Islet precursor cell (in vitro differentiated cells): ENCODE results near the gene C7.

Experiments used
- DNase-seq: peaks from one replicate; pipeline ENCODE4 v3.0.0-alpha.2; 2018

C7 gene

DNA sequence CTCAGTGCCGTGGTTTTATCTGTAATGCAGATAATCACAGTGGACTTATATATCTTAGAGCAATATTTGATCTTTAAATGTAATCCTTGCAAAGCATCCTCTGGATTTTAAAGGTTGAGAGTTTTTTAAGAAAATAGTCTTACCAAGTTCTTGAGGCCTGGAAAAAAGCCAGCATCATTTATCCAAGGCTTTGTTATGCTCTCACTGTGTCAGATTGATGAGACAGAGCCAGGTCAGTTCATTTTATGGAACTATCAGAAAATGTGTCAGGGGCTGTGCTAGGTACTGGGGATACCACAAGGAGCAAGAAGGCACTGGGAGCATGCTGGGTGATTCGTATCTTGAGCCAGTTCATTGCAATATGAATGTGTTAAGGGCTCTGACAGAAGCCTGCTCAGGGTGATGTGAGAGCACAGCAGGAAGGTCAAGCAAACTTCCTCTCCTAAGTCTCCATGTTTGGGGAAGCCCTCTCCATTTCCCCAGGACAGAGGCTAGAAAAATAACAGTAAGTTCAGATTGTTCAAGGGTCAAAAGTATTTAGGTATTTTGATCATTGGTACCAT lies 19.7 kb downstream of the C7 start:
- no peak for DNase-seq

DNA sequence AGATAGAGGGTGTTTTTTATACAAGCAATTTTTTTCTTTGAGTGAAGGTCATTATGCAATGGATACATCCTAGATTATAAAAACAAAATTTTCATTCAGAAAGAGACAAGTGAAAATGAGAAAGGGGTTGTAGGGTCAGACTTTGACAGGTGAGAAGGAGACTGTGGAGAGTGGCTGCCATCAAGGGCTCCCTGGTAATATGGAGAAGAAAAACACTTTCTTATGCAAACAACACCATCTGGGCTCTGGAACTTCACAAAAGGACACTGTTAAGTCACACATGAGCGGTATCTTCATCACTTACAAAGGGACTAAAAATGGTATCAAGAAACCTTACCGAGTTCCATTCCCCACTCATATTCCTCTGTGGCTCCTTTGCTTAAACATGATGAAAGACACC lies 23.5 kb downstream of the C7 start:
- no peak for DNase-seq

DNA sequence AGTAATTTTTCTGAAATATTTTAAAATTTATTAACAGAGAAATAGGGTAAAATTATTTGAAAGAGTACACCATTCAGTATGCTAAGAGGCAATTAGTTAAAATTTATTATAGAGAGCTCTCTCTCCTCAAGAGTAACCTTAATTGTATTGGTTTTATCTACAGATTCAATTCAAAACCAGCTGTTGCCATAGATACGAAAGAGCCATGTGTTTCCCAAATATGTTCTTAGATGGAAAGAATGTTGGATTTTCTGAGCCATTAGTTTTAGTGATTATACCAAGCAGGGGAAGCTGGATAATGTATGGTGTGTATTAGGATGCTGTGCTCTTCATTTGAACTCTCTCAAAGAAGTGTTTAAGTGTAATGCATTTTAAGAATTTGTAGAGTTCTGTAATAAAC lies 27.8 kb downstream of the C7 start:
- DNase-seq: no peak

DNA sequence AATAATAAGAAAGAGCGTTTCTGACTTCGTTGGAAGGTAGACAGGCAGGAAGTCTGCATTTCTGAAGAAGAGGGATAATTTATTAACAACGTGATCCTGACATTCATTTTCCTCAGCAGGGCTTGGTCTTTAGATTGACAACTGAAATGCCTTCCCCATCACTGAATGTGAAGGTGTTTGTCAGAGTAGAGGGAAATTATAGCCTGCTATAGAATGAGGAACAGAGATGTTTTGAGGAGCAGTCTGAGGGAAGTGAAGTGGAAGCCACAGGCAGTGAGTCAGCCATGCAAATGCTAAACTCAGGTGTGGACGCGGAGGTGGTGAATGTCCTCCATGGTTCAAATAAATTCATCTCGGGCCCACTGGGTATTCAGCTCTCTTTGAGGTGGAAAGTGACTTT lies 30.5 kb downstream of the C7 start:
- no peak for DNase-seq

DNA sequence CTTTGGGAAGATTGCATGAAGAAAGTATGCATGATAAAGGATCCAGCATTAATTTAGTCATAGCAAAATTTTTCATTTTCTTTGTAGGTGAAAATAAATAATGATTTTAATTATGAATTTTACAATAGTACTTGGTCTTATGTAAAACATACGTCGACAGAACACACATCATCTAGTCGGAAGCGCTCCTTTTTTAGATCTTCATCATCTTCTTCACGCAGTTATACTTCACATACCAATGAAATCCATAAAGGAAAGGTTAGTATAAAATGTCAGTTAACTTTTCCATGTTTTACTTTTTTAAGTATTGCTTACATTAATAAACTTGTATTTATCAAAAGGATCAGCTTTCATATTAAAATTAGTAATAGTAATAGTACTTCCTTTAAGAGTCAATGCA lies 35.8 kb downstream of the C7 start:
- DNase-seq: no peak

DNA sequence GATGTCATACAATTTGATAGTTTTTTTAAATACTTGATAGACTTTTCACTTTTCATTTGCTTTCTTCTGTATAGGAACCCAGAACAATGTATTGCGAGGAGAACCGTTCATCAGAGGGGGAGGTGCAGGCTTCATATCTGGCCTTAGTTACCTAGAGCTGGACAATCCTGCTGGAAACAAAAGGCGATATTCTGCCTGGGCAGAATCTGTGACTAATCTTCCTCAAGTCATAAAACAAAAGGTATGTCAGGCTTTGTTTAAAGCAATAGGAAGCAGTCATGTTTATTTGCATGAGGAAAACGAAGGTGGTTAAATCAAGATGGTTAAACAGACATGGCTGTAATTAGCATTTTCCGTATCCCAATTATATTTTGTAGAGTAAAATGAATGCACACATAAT lies 46.0 kb downstream of the C7 start:
- no peak for DNase-seq

DNA sequence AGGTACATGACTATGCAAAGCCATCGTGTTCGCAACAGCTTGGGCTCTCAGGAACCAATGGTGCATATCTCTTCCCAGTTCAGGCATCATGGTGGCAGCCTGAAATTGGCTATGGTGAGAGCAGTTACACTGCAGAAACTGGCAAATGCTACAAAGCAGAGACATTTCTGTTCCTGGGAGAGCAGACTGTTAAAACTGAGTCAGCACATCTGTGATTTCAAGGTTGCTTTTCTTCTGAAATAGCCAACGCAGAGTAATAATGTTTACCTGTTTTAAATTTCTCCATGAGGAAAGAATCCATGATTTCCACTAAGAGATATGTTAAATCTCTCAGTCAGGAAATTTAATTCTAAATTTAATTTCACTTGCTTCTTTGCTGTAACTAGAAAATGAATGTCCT lies 47.8 kb downstream of the C7 start:
- no peak for DNase-seq

DNA sequence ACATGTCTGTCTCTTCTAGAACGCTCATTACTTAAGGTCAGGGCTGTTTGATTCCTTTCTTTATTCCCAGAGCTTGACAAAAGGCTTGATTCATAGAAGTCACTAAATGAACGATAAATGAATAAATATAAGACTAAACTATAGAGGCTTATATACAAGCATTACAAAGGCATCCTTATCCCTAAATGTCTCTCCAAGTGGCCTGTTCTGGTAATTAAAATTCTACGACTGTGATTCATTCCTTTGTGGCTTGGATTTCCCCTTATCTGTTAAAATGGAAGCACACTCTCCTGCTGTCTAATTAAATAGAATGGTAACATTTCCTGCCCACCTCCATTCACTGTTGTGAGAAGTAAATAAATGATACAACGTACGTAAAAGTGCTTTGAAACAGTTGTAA lies 49.5 kb downstream of the C7 start:
- no peak for DNase-seq

DNA sequence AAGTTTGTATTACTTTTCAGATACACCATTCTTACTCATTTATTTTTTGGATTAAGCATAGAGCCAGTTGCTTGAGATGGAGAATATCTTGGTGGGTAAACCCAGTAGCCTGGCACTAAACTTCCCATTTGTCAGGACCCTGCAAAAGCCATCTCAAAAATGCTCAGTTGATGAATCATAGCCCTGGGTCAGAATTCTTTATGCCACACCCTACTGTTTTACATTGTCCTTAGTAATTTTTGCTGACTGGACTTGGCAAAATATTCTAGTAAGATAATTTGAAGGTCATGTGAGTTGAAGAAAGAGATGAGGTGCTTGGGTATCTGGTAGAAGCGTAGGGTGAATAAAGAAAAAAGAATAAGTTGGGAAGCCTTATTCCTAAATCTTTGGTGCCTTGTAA lies 50.7 kb downstream of the C7 start:
- DNase-seq: no peak

DNA sequence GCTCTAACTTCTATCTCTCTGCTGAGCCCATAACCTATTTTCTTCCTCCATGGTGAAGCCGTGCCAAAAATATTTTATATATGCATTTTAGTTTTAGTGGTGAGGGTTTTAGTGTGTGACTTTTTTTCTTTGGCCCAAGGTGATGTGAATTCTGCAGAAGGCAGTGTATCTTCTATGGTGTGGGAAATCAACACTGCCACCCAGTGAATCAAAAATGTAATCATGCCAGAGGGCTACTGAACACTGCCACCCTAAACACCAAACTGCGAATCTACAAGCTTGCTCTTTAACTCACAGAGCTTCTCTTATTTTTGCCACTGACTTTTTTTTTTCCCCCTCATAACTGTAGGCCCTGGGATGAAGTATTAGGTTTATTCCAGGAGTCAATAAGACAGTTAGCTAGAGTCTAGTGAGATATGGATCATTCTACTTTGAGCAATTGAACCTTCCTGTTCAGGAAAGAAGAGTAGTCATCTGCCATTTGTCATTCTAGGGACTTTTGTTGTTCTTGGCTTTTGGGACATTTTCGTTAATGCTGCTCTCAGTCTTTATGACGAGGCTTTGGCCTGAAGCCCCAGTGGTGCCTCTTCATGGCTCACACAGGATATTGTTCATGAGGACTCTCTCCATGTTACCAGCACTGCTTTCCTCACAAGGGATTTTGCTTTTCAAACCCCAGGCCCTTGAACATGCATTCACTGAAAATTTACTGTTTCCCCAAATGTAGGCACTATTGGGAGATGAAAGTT lies 53.1 kb downstream of the C7 start:
- DNase-seq: no peak

DNA sequence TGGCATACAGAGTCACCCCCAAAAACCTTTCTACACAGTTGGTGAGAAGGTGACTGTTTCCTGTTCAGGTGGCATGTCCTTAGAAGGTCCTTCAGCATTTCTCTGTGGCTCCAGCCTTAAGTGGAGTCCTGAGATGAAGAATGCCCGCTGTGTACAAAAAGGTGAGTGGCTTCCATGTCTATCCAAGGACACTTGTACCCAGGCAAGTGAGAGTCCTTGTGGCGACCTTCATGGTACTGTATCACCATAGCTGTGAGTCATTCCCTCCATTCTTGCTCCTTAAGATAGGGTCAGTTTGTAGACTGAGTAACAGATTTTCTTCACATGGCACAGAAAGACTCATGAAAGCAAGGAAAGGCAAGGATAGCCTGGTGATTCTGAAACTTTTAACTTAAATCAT lies 63.1 kb downstream of the C7 start:
- DNase-seq: no peak

DNA sequence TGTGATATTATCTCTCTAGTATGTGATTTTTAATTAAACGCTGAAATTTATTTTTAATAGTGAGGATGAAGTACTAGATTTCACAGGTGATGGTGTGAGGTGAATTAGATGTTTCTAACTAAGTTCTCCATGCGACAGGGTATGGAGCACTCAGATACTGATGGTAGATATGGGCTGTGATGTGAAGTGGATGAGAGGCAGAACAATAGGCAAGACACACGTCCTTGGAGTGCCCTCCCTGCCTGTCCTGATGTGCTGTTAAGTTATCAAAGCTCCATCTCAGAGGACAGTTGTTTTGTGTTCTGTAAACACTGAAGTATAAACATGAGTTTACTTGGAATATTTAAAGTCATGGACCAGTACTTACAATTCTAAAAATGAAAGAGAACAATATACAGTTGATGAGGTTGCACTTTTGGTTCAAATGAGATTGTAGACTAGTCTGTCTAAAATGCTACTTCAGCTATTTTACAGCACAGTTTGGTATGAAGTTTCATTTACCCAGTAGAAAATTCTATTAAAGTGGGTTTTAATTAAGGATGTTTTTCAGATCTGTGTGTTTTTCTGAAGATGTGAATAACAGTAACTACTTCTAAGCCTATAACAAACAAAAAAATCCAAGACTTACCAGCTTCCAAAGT lies 64.2 kb downstream of the C7 start:
- no peak for DNase-seq

DNA sequence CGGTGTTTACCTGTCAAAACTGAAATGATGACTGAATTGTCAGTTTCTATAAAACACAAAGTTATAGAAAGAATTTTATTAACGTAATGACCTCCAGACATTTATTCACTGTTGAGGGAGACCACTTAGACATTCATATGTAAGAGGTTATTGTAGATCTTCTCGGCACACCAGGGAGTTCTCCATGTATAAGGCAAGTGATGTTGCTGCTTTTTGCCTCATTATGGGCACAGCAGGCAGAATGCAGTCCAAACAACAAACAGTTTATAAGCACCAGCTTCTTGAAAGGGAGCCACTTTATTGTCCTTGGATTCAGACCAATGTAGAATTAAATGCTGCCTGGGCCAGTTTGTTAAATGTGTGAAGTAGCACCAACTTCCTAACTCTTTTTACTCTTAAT lies 66.7 kb downstream of the C7 start:
- DNase-seq: no peak

DNA sequence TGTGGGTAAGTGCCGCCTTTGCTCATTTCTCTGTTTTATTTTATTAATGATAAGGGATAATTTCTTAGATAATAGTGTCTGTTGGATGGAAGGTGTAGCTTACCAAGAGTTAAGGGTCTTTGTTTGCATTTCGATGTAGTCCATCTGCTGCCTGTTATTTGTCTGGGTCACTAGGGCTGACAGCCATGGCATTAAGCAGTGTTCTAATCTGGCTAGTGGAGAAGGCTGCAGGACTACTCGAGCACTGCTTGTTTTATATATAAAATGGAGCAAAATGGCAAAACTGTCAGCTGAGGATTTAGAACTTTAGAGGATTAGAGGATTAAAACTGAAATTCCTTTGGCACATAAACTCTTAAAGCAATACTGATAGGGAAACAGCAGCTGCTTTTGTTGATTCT lies 67.5 kb downstream of the C7 start:
- no peak for DNase-seq

DNA sequence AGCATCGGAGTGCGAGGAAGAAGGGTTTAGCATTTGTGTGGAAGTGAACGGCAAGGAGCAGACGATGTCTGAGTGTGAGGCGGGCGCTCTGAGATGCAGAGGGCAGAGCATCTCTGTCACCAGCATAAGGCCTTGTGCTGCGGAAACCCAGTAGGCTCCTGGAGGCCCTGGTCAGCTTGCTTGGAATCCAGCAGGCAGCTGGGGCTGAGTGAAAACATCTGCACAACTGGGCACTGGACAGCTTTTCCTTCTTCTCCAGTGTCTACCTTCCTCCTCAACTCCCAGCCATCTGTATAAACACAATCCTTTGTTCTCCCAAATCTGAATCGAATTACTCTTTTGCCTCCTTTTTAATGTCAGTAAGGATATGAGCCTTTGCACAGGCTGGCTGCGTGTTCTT lies 72.1 kb downstream of the C7 start:
- DNase-seq: no peak

DNA sequence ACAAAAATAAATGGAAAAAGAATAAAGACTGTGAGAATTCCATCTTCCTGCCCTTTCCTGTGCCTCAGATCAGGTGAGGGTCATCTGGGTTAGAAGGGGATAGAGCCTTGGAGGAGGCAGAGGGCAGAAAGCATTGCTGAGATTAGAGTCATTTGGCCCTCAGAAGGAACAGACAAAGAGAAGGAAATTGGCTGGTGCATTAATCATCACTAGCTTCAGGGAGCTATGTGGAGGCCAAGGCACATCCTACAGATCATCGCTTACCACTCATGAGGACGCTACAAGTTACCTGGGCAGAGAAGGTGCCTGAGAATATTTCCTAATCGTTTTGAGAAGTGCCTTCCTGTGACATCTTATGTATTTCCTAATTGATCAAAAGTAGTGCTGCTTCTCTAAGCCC lies 74.5 kb downstream of the C7 start:
- no peak for DNase-seq

DNA sequence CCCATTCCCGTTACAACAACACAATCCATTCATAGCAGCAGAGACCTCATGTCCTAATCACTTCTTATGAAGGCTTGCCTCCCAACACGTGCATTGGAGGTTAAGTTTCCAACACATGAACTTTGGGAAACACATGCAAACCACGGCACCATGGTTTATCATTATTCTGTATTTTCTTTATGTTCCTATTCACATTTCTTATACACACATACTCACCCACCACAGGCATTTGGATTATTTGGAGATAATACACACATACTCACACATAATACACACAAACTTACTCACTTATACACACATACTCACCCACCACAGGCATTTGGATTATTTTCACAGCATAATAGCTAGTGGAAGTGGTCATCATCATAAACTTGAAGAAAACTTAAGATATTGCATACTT lies 75.6 kb downstream of the C7 start:
- DNase-seq: no peak

DNA sequence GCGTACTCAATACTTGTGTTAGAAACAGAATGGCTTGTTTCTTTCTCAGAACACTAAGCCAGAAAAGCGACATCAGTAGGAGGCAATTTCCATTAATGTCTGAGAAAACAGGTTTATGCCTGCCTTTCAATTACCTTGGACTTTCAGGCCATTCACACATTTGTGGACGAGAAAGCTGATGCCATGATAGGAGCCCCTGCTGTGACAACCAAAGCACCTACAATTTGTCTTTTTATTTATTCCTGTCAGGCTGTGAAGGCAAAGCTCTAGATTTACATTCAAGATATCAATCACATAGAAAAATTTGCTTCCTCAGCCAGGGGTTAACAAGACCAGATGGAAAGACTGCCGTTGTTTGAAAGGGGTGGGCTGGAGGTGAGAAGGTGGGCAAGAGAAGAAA lies 76.2 kb downstream of the C7 start:
- DNase-seq: no peak

DNA sequence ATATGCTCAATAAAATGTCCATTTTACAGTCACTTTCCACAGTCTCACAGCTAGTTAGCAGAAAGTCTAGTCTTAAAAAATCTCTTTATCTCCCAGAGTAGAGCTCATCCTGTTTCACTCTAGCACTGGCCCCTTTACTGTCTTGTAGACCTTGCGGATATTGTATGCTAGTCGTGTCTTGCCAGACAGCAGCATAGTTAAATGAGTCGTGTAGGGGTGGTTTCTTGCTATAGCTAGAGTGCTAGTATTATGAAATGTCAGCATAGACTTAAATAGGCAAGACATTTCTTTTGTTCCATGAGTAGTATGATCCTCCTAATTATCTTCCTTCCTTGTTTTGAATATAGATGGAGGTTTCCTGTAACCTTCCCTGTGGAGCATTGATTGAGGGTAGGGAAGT lies 77.4 kb downstream of the C7 start:
- no peak for DNase-seq

DNA sequence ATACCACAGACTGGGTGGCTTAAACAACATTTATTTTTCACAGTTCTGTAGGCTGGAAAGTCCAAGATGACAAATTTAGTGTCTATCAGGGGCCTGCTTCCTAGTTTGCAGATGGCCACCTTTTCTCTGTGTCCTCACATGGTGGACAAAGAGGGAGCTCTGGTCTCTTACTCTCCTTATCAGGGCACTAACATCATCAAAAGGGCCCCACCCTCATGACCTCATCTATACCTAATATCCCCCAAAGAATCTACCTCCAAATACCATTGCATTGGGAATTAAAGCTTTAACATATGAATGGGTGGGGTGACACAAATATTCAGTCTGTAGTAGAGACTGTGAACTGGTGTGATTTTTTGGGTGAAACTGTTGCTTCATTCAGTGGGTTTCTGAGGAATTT lies 78.1 kb downstream of the C7 start:
- DNase-seq: no peak

DNA sequence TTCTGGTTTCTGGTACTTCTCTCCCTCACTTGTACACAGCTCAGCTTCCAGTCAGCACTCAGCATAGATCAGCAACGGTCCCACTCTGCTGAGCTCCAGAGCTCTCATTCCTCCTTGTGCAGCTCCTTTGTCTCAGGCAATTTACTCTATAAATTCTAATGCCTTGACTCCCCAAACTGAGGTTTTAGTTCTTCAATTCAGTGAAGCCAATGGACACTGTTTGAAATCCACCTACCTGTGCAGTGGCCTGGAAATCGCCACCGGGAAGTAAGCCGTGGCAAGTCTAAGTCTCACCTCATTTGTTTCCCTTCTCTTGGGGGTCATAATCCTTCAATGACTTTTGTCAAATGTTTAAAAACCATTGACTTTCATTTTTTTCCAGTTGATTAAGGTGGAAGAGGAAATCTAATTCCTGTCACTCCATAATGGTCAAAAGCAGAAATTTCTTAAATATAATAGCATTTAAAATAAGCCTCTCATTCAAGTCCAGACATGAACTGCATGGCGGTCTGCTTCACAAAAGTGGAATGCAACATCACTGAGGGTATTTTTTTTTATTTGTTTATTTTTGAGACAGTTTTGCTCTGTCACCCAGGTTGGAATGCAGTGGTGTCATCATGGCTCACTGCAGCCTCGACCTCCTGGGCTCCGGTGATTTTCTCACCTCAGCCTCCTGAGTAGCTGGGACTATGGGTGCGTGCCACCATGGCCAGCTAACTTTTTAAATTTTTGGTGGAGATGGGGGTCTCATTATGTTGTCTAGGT lies 79.6 kb downstream of the C7 start:
- DNase-seq: no peak

DNA sequence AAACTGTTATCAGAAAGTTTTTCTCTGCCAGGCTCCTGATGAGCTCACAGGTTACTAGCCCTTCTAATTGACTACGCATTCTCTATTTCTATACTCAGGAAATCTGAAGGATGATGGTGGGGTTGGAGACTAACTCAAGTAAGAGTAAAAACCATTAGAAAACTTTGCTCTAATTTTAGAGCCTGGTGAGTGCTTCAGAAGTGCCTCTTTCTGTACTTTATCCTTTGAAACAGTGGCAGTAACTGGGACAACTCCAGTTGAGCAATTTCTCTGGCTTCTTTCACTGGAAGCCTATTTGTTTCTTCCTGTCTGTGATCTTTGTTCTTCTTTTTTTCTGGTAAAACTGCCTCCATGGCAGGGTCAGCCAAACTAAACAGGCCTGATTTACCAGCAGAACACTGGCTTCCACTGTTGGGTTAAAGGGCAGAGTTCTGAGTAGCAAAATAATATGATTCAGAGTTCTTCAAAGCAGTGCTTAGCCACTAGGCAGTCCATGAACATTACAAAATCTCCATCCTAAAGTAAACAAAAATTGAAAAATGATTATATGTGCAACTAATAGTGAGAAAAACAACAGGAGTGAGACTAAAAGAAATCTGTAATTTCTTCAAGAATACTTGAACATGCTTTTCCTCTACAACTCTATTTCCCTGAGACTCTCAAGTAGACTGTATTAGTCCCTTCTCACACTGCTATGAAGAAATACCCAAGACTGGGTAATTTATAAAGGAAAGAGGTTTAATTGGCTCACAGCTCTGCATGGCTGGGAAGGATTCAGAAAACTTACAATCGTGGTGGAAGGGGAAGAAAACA lies 82.1 kb downstream of the C7 start:
- DNase-seq: no peak

DNA sequence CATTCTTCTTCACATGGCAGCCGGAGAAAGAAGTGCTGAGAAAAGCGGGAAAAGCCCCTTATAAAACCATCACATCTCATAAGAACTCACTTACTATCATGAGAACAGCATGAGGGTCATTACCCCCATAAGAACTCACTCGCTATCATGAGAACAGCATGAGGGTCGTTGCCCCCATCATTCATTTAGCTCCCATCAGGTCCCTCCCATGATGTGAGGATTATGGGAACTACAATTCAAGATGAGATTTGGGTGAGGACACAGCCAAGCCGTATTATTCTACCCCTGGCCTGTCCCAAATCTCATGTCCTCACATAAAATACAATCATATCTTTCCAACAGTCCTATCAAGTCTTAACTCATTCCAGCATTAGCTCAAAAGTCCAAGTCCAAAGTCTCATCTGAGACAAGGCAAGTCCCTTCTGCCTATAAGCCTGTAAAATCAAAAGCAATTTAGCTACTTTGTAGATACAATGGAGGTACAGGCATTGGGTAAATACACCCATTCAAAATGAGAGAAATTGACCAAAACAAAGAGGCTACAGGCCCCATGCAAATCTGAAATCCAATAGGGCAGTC lies 82.8 kb downstream of the C7 start:
- DNase-seq: no peak
